ENCODE data around the gene SCARB1.

SCARB1 gene

DNA sequence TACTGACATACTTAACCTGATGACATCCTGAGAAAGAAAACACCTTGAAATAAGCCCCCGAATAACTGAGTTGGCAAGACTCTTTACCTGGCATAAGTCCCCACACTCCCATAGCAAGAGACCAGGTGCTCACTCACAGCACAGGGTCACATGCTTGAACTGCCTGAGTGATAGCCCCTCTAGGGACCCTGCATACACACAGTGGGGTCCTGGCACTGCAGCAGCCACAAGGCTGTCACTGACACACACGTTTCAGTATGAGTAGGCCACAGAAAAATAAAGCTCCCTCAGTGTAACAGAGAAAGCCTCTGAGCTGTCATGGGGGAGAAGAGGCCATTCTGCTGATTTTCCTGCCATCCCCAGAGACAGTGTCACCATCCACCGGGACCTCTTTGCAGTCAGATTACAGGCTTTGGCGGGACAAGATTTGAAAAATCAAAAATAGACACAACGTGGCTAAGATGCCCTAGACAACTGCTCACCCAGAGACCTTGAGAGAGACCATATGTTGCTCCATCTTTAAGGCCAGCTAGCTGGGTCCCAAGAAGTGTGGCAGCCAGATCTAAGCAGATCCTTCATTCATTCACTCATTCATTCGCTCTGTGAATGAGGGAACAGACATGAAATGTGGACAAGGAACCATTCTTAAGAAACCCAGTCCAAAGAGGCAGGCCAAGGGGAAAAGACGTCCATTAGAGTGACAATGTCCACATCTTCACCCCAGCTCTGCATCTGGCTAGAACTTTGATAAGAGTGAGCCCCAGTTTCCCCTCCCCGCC, 1.6 kb downstream of the SCARB1 start:
- FAIRE-seq, result no peak

DNA sequence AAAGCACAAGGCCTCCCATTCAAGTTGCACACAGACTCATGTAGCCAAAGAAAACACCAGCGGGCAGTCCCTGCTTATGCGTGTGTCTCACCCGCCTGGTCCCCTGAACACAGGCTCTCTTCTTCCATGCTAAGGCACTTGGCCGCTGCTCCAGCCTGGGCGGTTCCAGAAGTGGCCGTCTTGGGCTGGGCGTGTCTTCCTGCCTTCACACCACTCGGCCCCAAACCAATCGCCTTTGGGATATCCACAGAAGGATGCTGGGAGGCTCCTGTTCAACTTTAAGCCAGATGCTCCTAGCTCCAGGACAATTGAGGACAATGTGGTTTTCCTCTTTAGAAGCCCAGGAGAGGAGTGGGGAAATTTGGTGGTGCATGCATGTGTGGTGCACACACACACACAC, 2.2 kb downstream of the SCARB1 start:
- no peak for FAIRE-seq

- no peak for FAIRE-seq
Measured at GRCh38 chr12:124857921-124858461, 5.7 kb downstream of the SCARB1 start.

GRCh38 chr12:124856842-124857178, 6.9 kb downstream of the SCARB1 start:
- FAIRE-seq, result no peak

- FAIRE-seq, result no peak
Measured at GRCh38 chr12:124856132-124856841, 7.4 kb downstream of the SCARB1 start.

- no peak for FAIRE-seq
Measured at GRCh38 chr12:124855275-124855957, 8.2 kb downstream of the SCARB1 start.

DNA sequence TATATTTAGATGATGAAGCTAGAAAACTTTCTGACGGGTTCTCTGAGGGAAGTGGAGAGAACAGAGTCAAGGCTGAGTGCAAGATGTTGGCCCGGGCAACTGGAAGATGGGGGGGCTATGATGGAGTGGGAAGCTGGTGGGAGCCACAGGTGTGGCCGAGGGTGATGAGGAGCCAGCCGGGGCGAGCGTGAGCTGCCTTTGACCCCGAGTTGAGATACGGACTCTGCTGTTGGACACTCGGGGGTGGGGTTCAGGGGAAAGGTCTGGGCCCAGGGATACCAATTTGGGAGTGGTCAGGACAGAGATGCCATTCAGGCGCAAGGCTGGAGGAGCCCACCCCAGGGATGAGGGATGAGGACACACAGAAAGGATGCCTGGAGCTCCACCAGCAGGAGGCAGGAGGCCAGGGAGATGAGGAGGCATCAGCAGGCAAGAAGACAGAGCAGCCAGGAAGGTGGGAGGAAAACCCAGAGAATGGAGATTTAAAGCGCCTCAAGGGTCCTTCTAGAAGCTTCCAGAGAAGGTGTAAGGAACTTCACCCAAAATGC, 9.0 kb downstream of the SCARB1 start:
- no peak for FAIRE-seq

- no peak for FAIRE-seq
Measured at GRCh38 chr12:124853781-124854636, 9.7 kb downstream of the SCARB1 start.

GRCh38 chr12:124852911-124853427, 10.7 kb downstream of the SCARB1 start:
- no peak for FAIRE-seq

- FAIRE-seq, result no peak
Measured at GRCh38 chr12:124852329-124852831, 11.3 kb downstream of the SCARB1 start.

DNA sequence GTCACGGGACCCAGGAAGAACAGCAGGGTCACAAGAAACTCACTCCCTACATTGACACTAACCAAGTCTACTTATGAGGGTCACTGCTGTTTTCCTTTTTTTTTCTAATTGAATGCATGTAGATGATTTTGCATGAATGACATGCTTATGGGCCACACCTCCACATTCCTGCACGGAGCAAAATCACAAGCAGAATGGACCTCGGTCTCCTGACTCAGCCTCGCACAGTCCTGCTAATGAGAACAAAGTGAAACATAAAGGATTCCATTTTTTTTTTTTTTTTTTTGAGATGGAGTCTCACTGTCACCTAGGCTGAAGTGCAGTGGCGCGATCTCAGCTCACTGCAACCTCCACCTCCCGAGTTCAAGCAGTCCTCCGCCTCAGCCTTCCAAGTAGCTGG, 12.3 kb downstream of the SCARB1 start:
- FAIRE-seq, result no peak

DNA sequence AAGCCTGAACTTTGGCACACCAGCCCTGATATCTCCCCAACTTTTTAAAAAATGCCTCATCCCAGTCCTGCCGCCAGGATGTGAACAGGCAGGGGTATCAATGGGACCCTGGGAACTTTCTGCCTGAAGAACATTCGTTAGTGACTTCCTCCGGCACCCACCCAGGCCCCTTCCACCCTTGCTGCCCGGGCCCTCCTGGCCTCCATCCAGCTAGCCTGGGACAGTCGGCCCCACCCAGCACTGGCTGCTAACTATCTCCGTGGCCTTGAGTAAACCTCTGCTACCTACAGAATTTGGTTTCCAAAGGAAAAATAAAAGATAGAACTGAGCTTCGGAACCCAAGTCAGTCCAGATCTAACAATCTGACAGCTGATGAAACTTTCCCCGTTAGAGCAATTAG, 14.3 kb downstream of the SCARB1 start:
- no peak for FAIRE-seq

DNA sequence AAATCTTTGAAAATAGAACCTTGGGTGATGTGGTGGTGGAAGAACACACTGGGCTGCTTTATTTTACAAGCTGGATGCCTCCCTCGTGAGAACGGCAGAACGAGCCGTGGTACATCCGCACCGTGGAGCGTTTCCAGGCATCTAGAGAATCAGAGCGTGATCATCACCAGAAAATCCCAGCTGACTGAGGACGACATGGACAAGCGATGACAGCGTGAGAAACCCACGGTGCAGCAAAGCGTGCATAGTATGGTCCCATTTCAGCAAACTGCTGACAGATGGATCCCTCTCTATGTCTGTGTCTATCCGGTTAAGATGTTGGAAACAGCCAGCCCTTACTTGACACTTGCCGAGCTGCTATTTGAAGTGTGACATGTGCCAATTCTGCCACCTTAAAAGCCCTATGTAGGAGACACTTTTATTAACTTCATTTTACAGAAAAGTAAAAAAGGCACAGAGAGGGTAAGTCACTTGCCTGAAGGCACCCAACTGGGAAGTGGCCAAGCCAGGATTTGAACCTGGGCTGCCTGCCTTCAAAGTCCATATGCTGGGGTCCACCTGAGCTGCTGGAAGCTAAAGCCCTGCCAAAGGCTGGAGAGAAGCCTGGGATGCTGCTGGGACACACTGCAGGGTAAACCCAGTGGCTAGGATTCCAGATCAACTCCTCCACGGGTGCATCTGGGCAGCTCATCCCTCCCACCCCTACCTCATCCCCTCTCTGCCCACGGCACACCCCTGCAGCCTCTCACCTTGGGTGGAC, 14.9 kb downstream of the SCARB1 start:
- no peak for FAIRE-seq

DNA sequence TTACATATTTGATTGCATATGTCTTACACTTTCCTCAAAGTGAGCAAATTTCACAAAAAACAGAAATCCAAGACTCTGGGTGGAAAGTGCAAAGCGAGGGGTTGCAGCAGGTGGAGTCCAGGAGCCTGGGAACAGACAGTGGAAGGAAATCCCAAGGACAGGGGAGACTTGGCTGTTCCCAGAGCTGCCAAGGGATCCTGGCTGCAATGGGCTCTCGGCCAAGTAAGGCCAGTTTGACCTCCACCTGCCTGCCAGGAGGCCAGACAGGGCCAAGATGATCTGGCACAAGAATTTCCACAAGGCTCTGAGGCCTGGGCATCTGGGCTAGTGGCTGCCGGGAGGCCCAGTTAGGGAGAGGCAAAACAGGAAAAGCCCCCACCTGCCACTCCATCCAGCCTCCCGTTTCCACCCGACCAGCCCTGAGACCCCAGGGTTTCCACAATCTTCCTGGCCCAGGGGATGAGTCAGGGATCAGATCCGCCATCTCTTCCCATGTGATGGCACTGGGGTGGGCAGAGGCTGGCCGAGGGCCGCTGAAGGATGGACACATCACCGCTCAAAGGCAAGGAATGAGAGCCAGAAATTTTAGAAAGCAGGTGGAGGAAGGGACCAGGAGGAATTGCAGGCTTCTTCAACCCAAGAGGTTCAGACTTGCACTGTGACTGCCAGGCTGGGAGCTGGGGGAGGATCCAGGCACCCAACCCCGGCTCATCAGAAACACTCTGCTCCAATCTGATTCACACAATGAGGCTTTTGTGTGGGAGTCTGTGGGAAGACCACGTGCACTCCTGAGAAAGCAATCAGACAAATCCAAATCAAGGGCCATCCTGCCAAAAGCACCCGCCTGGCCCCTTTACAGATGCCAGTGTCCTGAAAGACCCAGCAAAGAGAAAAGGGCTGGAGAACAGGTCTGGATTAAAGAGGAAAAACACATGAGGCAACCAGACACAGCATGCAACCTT, 16.3 kb downstream of the SCARB1 start:
- FAIRE-seq, result no peak

GRCh38 chr12:124844411-124845397, 19.0 kb downstream of the SCARB1 start:
- no peak for FAIRE-seq

GRCh38 chr12:124842800-124843510, 20.7 kb downstream of the SCARB1 start:
- FAIRE-seq, result no peak

GRCh38 chr12:124842073-124842749, 21.5 kb downstream of the SCARB1 start:
- no peak for FAIRE-seq

All from endometrium (tissue), 2 donors.